Fibroblast of peridontal ligament (primary cell): ENCODE measurements around the gene ST3GAL5.
"Not testable (repeated sequence)": the region's sequence is repeated elsewhere in the genome, so short reads cannot be mapped to it uniquely, and the experiment has no call there.

Source experiments
- DNase-seq: peaks from one replicate; pipeline ENCODE4 v3.0.0-alpha.2; 2010; ENCODE audit errors: extremely low read depth

The ST3GAL5 gene

DNA sequence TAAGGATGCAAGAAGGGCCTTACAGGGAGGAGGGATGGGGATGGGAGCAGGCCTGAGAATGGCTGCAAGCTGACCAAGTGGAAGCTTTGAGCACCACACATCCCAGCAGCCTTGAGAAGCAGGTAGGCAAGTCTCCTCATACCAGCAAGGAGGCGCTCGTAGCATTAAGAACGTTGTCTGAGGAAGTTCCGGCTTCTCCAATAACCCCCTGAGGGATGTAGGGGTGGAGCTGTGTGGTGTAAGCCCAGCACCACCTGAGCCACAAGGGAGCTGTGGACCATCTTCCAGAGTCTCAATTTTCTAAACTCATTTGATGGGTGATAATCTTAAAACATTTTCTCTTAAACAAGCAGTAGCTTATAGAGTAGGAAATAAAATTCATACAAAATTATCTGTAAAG is 50.6 kb downstream of the ST3GAL5 start:
- DNase-seq = no peak

DNA sequence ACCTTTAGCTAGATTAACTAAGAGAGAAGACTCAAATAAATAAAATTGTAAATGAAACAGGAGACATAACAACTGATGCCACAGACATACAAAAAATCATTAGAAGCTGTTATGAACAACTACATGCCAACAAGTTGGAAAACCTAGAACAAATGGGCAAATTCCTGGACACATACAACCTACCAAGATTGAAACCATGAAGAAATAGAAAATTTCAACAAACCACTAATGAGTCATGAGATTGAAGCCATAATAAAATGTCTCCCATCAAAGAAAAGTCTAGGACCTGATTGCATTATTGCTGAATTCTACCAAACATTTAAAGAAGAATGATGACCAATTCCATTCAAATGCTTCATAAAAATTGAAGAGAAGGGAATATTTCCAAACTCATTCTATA is 54.3 kb downstream of the ST3GAL5 start:
- no peak for DNase-seq

DNA sequence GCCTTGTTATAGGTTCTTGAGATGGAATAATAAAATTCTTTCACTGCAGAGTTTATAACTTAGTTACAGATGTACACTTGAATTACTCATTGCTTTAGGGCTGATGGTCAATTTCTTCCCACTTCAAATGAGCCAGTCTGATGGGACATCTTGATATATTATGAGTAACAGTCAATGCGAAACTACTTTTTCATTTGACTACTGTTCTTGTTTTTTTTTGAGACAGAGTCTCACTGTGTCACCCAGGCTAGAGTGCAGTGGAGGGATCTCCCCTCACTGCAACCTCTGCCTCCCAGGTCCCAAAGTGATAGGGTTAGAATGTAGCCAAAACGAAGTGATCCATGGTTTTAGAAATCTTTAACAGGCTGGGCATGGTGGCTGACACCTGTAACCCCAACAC is 57.1 kb downstream of the ST3GAL5 start:
- DNase-seq = no peak

DNA sequence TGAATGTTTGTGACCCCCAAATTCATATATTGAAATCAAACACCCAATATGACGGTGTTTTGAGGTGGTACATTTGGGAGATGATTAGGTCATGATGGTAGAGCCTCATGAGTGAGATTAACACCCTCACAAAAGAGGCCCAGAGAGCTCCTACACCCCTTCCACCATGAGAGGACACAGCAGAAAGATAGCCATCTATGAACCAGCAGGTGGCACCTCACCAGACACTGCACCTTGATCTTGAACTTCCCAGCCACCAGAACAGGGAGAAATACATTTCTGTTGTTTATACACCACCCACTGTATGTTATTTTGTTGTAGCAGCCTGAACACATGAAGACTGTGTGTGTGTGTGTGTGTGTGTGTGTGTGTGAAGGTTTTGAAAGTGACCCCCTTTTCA is 58.1 kb downstream of the ST3GAL5 start:
- no peak for DNase-seq

DNA sequence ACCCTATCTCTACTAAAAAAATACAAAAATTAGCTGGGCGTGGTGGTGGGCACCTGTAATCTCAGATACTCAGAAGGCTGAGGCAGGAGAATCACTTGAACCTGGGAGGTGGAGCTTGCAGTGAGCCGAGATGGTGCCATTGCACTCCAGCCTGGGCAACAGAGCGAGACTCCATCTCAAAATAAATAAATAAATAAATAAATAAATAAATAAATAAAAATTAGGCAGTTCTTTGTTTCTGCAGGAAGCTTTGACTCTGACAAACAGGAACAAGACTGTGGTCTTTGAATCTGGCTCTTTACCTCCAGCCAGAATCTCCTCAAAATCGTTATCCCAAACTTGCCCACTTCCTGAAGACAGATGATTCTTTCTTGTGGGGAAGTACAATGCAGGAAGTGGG is 59.4 kb downstream of the ST3GAL5 start:
- not testable (repeated sequence) for DNase-seq

DNA sequence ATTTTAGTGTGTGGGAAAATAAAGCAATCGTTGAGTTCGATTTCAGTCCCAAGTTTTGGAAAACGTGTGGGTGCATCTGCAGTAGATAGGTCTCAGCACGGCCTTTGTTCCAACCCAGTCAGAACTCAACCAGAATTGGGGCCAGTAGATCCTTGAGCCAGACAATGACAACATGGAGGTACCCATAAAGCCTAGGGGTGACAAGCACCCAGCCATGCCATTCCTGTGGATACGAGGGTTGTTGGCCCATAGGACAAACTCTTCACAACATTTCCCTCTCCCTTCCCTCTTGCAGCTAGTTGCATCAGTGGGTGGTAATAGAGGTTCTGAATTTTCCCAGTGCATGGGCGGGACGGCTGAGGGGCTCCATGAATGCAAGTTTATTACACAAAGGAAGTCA is 60.1 kb downstream of the ST3GAL5 start:
- DNase-seq = no peak

DNA sequence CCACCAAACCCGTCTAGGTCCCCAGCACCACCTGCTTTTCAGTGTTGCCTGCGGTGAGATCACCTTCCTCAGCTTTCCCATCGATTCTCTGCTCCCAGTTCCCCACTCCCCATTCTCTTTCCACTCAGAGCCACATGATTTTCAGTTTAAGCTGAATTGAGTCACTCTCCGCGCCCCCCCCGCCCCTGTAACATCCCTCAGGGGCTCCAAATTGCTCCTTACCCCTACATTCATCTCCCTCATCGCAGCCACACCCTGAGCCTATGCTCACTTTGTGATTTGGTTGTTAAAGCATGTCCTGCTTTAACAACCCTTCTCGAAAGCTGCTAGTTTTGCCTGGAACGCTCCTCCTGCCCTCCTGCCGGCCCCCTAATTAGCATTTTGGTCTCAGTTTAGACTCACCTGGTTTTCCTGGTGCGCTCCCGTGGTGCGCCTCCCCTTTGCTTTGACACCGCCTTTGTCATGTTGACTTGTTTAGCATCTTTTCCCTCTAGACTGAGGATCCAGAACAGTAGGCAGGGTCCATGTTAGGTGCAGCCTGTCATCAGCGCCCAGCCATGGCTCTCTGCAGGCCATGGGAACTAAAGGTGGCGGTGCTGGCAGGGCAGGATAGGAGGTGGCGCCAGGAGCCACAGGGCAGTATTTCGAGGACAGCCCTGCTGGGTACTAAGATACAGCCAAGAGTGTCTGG is 60.8 kb downstream of the ST3GAL5 start:
- no peak for DNase-seq

DNA sequence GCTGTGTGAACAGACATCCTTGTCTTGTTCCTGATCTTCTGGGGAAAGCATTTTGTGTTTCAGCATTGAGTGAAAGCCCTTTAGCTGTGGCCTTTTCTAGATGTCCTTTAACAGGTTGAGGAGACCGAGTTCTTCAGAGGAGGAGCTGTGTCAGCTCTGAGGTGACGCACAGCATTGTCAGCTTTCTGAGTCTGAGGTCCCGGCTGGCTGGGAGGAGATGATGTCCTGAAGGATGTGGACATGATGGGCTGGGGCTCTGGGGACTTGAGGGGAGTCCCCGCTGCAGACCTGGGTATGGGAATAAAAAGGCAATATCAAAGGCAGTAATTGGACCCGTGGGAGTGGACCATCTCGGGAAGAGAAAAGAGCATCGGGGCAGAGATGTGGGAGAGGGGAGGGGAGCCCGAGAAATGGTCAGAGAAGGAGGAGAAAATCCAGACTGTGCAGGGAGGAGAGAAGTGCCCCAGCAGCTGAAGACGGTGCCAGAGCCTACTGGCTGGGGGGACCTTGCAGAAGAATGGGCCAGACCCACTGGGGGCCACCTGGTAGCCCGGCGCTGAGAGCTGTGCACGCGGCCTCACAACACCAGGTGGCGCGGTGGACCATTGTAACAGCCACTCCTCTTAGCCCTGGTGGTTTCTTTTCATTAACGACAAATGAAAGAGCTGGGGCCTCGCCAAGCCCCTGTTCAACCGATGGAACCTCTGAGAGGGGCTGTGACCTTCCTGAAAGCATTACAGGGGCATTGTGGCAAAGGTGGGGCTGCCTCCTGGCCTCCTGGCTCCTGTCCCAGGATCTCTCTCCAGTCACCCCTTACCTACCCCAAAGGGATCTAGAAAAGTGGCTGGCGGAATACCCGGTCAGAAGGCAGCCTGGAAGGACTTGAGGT is 61.6 kb downstream of the ST3GAL5 start:
- DNase-seq = peak; percentile 52

DNA sequence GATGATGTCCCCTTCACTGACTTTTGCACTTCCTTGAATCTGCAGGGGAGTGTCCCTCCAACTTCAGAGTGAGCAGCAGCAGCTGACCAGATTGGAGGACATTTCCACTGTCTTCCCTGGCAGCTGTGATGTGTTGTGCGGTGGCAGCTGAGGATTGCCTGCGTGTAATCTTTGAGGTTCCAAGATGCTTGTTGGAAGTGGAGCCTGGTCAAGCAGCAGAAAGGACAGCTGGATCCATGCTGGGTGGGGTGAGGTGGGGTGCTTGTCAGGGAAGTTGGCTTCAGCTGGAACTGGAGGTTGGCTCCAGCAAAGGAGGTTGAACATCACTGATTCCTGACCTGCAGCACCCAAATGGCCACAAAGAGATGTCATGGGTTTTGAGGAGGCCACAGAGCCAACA is 64.8 kb downstream of the ST3GAL5 start:
- DNase-seq = no peak

DNA sequence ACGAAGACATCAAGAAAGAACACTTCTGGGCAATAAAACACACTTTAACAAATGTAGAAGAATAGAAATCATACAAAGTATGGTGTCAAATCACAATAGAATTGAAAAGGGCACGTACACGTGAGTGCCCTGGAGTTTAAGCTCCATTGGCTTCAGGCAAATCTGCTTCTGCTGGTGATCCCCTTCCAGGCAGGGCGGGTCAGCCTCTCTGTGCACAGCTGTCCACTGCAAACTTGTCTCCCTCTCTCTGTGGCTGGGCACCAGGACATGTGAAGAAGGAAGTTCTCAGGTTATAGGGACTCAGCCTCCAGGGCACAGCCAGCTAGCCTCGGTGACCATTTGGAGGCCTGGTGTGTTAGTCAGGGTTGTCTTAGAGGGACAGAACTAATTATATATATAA is 66.0 kb downstream of the ST3GAL5 start:
- DNase-seq = no peak

DNA sequence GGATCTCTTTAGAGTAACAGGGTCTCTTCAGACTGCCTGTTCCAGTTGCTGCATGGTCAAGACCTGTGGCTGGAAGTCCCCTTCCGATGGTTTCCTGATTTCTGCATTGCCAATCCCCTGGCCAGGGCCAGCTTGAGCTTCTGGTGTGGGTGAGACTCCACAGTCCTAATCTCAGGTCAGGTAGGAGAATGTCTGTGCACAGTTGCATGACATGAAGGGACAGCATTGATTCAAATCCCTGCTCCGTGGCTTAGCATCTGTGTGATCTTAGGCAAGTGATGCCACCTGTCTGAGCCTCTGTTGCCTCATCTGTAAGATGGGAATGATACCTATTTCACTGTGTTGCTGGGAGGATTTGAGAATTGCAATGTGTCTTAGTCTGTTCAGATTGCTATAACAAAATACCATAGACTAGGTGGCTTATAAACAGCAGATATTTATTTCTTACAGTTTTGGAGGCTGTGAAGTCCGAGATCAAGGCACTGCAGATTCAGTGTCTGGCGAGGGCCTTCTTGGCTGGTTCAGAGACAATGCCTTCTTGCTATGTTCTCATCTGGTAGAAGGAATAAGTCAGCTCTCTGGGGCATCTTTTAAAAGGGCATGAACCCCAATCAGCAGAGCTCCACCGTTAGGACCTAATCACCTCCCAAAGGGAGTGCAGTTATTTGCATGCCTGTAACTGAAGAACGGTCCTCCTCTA is 68.8 kb downstream of the ST3GAL5 start:
- DNase-seq = no peak

DNA sequence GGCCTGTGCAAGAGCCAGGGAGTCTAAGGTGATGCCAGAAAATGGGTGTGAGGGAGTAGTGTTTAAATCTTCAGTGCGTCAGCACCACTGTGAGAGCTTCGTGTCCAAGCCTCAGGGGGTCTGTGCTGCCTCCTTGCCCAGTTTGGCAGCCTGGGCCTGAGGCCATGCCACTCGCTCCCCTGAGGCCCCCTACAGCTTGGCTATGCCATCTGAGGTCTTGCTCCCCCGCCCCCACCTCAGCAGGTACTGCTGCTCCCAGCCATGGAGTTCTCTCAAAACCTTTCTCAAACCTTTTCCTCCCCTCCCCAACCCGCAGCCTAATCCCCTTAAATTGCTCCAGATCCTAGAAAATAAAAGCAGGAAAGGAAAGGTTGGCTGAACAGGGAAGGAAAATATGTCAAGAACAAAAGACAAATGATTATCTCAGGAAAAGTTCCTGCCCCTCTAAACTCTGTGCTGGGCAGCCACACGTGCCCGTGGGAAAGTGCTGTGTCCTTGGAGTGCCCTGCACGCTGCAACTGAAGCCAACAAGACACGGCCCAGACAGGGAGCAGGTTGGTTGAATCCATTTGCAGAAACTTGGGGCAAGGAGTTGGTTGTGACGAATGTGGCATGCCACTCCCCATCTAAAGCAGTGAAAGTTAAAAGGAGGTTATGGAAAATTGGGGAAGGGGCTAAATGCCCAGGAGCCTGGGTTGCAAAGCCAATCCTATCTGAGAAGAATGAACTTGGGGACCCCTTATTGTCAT is 73.8 kb downstream of the ST3GAL5 start:
- DNase-seq = no peak

DNA sequence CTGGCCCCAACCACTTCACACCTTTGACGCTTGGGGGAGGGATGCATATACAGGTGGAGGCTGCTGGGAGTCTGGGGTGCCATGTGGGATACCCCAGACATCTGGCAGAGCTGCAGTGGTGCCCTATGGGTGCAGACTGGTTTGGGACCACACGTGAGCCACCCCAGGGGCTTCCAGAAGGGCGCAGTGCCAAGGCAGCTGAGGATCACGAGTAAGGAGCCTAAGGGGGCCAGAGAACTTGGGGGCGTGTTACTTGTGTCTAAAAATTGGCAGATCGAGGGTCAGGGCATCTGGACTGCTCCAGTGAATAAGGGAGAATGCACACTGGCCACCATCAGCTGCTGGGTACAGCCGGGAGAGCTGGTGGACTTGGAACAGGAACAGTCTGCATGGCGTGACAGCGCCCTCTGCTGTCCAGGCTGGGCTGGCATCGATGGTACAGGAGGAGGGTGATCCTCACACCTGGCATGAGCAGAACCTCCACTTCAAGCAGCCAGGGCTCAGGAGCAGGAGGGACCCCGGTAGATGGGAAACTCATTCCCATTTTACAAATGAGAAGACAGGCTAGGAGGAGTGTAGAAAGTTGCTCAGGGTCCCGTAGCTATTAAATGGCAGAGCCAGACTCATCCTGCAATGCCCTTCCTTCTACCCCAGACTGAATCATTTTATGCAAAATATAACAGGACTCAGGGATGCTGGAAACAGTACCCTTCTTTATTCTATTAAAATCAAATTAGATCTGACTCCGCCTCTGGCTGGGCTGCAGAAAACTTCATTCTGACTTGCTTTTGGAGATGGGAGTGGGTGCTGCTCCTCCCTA is 74.6 kb downstream of the ST3GAL5 start:
- DNase-seq = peak; percentile 85

DNA sequence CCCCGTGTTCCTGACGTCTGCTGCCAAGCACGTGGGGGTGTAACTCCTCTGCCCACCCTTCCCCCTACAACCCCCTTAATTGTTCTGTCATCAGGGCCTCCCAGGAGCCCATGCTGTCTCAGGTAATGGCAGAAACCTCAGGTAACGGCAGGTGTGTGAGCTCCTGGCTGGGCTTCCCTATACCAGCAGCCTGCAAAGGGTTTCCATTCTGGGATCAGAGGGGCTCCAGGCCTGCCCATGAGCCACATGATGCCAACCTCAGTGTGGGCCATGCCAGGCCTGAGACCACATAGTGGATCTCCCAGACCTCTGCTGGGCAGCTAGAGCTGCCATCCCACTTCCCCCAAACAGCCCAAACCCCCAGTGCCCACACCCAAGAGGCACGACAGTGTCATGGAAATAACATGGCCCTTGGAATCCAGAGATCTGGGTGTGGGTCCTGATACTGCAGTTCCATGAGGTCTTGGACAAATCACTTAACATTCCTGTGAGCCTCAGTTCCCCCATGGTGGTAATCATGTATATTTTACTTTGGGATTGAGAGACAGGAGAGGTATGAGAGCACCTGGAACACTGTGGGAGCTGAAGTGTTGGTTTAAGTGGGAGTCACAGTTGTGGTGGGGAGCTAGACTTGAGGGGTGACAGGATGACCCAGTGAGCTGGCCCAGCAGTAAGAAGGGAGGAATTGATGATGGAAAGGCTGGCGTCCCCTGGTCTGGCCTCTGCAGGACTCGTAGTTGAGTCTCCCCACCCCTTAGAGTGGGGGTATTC is 75.4 kb downstream of the ST3GAL5 start:
- no peak for DNase-seq

DNA sequence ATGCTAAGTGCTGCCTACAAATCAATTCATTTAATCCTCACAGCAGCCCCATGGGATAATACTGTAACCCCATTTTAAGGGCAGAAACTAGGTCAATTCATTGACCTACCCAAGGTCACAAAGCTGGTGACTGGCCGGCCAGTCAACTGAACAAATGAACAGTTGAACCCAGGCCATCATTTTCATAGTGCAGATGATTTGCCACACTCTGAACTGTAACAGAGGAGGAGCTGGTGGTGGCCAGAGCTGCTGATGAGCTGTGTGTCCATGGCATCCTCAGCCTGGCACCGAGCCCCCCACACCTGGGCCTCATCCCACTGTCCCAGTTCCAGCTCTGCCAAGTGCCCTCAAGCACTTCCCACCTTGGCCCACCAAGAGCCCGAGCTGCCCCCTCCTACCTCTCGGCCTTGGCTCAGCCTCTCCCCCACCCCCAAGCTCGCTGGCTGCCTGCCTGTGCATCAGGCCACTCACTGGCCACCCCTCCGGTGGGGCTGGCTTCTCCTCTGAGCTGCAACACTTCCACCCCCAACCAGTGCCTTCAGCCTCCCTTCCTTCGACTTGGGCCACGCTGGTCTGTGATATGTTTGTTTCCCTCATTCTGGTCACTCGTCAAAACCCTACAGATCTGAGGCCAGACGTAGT is 76.6 kb downstream of the ST3GAL5 start:
- no peak for DNase-seq

DNA sequence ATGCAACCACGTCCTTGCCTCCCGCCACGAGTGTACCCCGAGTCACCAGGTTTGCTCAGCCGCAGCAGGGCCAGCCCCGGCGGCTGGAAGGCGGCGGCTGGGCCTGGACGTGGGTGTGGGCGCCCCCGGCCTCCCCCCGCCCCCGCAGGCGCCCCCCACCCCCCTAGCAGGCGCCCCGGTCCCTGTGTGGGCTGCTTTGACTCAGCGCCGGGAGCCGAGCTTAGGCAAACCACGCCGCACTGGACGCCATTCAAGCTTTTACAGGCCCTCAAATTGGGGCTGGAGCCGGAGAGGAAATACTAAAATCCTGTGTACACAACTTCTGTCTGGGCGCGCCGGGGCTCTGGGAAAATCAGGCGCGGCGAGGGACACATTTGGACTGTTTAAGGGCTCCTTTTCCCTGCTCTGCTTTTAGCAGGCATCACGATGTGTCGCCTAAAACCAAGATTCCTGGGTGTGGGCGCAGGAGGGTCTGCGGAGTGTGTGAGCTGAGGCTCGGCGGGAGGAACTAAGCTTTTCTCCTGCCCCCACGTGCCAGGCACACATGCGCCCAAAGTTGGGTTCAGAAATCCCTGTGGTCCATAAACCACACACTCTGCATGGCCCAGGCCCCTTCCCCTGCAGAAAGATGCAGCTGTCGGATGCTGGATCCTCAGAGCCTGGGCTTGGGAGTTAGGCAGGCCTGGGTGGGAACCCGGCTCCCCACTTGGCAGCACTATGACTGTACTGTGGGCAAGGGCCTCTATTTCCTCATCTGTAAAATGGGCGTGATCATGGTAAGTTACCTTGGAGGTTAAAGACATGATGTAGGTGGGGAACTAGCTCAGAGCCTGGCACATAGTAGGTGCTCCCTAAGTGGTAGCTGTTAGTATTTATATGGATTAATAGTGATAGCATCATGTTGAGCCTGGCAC is 77.4 kb downstream of the ST3GAL5 start:
- DNase-seq = peak; percentile 65

DNA sequence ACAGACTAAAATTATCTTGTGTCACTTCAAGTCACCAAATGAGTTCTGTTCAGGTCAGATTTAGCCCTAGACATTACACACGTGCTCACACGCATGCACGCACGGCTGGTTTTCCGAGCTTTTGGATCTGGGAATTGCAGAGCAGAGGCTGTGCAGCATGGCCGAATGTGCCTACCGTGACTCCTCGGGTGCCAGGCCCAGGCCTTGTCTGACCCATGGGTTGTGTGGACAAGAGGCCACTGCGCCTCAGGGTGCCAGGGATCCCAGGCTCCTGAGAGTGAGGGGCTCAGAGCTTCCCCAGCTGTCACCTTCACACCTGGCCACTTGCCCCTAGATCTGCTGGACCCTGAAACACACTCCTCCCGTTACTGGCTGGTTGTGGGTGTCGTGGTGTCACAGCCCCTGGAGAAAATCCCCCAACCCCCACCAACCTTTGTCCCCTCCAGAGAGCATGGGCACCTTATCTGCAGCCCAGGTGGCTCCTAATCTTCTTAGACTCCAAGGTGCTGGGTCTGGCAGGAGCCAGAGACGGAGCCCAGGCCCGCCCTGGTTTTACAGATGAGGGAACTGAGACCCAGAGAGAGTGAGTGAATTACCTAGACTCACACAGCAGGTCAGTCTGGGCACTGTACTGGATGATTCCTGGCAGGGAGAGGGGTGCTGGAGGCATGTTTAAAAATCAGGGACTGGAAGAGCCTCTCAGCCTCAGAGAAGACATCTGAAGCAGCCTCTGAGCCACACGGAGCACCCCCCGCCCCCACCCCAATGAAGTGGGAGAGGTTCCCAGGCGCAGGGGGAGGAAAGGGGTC is 78.2 kb downstream of the ST3GAL5 start:
- no peak for DNase-seq

DNA sequence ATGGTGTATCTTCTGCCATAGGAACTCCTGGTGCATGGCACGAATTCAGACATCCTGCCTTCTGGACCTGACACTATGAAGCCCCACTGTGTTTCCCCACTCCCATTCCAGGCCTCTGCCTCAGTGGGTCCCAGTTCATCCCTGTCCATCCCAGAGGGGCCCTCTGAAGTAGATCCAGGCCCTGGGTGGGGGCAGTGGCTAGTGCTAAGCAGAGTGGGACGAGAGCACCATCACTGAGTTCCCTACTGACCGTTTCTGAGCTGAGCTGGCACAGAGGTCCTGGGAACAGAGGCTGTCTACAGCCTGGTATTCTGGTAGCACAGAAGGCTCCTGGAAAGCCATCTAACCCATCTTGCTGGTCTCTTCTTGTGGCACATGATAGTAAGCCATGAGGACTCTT is 81.0 kb downstream of the ST3GAL5 start:
- DNase-seq = no peak
